Measurements from ENCODE around the gene EPOP. TPM values are rescaled to one million over a fixed set of nuclear protein-coding genes. Genes with fewer than 3 reads are reported as not detected.

Gene EPOP
- total and polyA plus RNA-seq, 2 experiments from 2014 or later = 0.42 to 2.4 TPM

- peaks cover 86% of the 10 kb centered on the region for H3K27me3 Mint-ChIP-seq (ENCODE audit: insufficient read depth, low read depth, poor library complexity)
These were observed 26.9 kb upstream of the EPOP start for GRCh38 chr17:38701504-38702165.

GRCh38 chr17:38698760-38699159, 24.0 kb upstream of the EPOP start:
- H3K4me1 ChIP-seq (ENCODE audit: insufficient read depth) = peaks cover 10% of the 10 kb centered on the region
- no peaks in the 10 kb centered on the region for H3K9me2 ChIP-seq (ENCODE audit: insufficient read depth)
- H3K27ac ChIP-seq (ENCODE audit: low read depth) = no peak overlapping the region
- peaks cover 72% of the 10 kb centered on the region for H3K27me3 ChIP-seq (ENCODE audit: insufficient read depth)
- no peak overlapping the region for H3K4me3 ChIP-seq
- H2AFZ ChIP-seq = no peak overlapping the region
- peaks cover 19% of the 10 kb centered on the region for H4K20me1 ChIP-seq (replicated peaks; ENCODE audit: insufficient read depth)
- ATAC-seq (no peak), DNase-seq (ENCODE audit: low spot score) (no peak)
- no peak for TF ChIP-seq CTCF (conservative IDR thresholded peaks at IDR 0.05; ENCODE audit: low read depth in 2 of 2)
- no peaks in the 10 kb centered on the region for H3K79me2 ChIP-seq (replicated peaks; ENCODE audit: insufficient read depth)
- Mint-ChIP-seq H3K36me3 (ENCODE audit: low read depth) (no peaks in the 10 kb centered on the region; the same call in 2 of the 3 replicates), H3K4me3 (no peak overlapping the region), H3K9me3 (no peaks in the 10 kb centered on the region), H3K27ac (no peak overlapping the region), H3K4me1 (peaks cover 29% of the 10 kb centered on the region), H3K27me3 (ENCODE audit: insufficient read depth, low read depth, poor library complexity) (peaks cover 69% of the 10 kb centered on the region)
- H3F3A ChIP-seq (replicated peaks; ENCODE audit: low read depth) = peaks cover 24% of the 10 kb centered on the region
- no peaks in the 10 kb centered on the region for H3K36me3 ChIP-seq (ENCODE audit: insufficient read depth)
- H3K4me2 ChIP-seq = no peak overlapping the region

More at GRCh38 chr17:38701504-38702165, 26.9 kb upstream of the EPOP start:
- Histone ChIP-seq H4K20me1 (replicated peaks; ENCODE audit: insufficient read depth) (peaks cover 19% of the 10 kb centered on the region), H3K4me2 (peak overlapping the region; percentile 79), H3K79me2 (replicated peaks; ENCODE audit: insufficient read depth) (no peaks in the 10 kb centered on the region), H3K9me2 (ENCODE audit: insufficient read depth) (no peaks in the 10 kb centered on the region), H2AFZ (peak overlapping the region; percentile 93), H3K36me3 (ENCODE audit: insufficient read depth) (no peaks in the 10 kb centered on the region), H3K4me3 (peak overlapping the region; percentile 67), H3K4me1 (ENCODE audit: insufficient read depth) (peaks cover 22% of the 10 kb centered on the region), H3F3A (replicated peaks; ENCODE audit: low read depth) (peaks cover 40% of the 10 kb centered on the region), H3K27ac (ENCODE audit: low read depth) (no peak overlapping the region), H3K27me3 (ENCODE audit: insufficient read depth) (peaks cover 91% of the 10 kb centered on the region)
- H3K27ac Mint-ChIP-seq = no peak overlapping the region
- TF ChIP-seq POLR2AphosphoS5 (IDR thresholded peaks at IDR 0.05; ENCODE audit: low read depth) (no peak), EZH2 (IDR thresholded peaks at IDR 0.05; ENCODE audit: low read depth, unreplicated experiment) (peak; percentile 85)
- H3K4me3 Mint-ChIP-seq = peak overlapping the region; percentile 64
- ATAC-seq (no peak), DNase-seq (ENCODE audit: low spot score) (peak; percentile 38)
- H3K9me3 Mint-ChIP-seq = peaks cover 5% of the 10 kb centered on the region; the same call in 1 of the 3 replicates
- peaks cover 37% of the 10 kb centered on the region for H3K4me1 Mint-ChIP-seq
- no peaks in the 10 kb centered on the region; the same call in 2 of the 3 replicates for H3K36me3 Mint-ChIP-seq (ENCODE audit: low read depth)

- Mint-ChIP-seq H3K4me3 (no peak overlapping the region; the same call in 2 of the 3 replicates), H3K27me3 (ENCODE audit: insufficient read depth, low read depth, poor library complexity) (peaks cover 60% of the 10 kb centered on the region), H3K4me1 (peaks cover 21% of the 10 kb centered on the region), H3K36me3 (ENCODE audit: low read depth) (no peaks in the 10 kb centered on the region; the same call in 2 of the 3 replicates), H3K9me3 (no peaks in the 10 kb centered on the region), H3K27ac (no peak overlapping the region)
- Histone ChIP-seq H2AFZ (no peak overlapping the region), H3K4me1 (ENCODE audit: insufficient read depth) (no peaks in the 10 kb centered on the region), H3F3A (replicated peaks; ENCODE audit: low read depth) (peaks cover 12% of the 10 kb centered on the region), H4K20me1 (replicated peaks; ENCODE audit: insufficient read depth) (peaks cover 8% of the 10 kb centered on the region), H3K79me2 (replicated peaks; ENCODE audit: insufficient read depth) (no peaks in the 10 kb centered on the region), H3K27me3 (ENCODE audit: insufficient read depth) (peaks cover 57% of the 10 kb centered on the region), H3K27ac (ENCODE audit: low read depth) (no peak overlapping the region), H3K4me3 (no peak overlapping the region), H3K9me2 (ENCODE audit: insufficient read depth) (no peaks in the 10 kb centered on the region), H3K4me2 (no peak overlapping the region), H3K36me3 (ENCODE audit: insufficient read depth) (no peaks in the 10 kb centered on the region)
- DNase-seq (ENCODE audit: low spot score) (no peak), ATAC-seq (no peak)
- TF ChIP-seq ZNF462 (CRISPR knock-in tag; IDR thresholded peaks at IDR 0.05) (no peak), EZH2phosphoT487 (IDR thresholded peaks at IDR 0.05; ENCODE audit: unreplicated experiment) (no peak), CREB1 (CRISPR knock-in tag; IDR thresholded peaks at IDR 0.05; ENCODE audit: low read depth) (no peak), POLR2AphosphoS5 (IDR thresholded peaks at IDR 0.05; ENCODE audit: low read depth) (no peak)
These were observed 22.5 kb upstream of the EPOP start for GRCh38 chr17:38697061-38697820.

Data from GM23338 (cell line).